Measurements from ENCODE around the gene HMGN1.

HMGN1 gene

DNA sequence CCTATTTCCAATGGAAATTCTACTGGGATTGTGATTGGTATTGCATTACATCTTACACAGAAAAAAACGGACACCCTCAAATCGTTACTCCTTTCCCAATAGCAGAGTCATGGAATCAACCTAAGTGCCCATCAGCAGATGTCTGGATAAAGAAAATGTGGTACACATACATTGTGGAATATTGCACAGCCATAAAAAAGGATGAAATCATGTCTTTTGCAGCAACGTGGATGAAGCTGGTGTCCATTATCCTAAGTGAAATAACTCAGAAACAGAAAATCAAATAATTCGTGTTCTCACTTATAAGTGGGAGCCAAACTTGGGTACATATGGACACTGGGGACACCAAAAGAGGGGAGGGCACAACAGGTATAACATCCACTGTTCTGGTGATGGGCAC, 14.3 kb downstream of the HMGN1 start:
- DNase-seq (no peak), ATAC-seq (ENCODE audit: insufficient read depth, low read depth) (no peak)
- H3K9me3 ChIP-seq (ENCODE audit: insufficient read depth, low read length, severe bottlenecking) = no peaks in the 10 kb centered on the region
- H2AFZ ChIP-seq (ENCODE audit: low read depth, low read length) = no peak overlapping the region
- H3K79me2 ChIP-seq (ENCODE audit: insufficient read depth, low read length) = no peaks in the 10 kb centered on the region
- H3K4me2 ChIP-seq (ENCODE audit: insufficient read depth, low read length) = no peak overlapping the region
- no peaks in the 10 kb centered on the region for H3K36me3 ChIP-seq (ENCODE audit: insufficient read depth, low read length)
- no peaks in the 10 kb centered on the region for H4K20me1 ChIP-seq (ENCODE audit: insufficient read depth, low read length)
- H3K27ac ChIP-seq (ENCODE audit: low read length) = no peak overlapping the region
- no peak for TF ChIP-seq EZH2 (IDR thresholded peaks at IDR 0.05; ENCODE audit: borderline replicate concordance, low read depth, low read length, severe bottlenecking)
- TF ChIP-seq, protein P1, sequence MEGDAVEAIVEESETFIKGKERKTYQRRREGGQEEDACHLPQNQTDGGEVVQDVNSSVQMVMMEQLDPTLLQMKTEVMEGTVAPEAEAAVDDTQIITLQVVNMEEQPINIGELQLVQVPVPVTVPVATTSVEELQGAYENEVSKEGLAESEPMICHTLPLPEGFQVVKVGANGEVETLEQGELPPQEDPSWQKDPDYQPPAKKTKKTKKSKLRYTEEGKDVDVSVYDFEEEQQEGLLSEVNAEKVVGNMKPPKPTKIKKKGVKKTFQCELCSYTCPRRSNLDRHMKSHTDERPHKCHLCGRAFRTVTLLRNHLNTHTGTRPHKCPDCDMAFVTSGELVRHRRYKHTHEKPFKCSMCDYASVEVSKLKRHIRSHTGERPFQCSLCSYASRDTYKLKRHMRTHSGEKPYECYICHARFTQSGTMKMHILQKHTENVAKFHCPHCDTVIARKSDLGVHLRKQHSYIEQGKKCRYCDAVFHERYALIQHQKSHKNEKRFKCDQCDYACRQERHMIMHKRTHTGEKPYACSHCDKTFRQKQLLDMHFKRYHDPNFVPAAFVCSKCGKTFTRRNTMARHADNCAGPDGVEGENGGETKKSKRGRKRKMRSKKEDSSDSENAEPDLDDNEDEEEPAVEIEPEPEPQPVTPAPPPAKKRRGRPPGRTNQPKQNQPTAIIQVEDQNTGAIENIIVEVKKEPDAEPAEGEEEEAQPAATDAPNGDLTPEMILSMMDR (IDR thresholded peaks at IDR 0.05; ENCODE audit: borderline replicate concordance, extremely low read depth, low read length, poor library complexity, severe bottlenecking) = no peak
- H3K27me3 ChIP-seq (ENCODE audit: insufficient read depth, low read length, poor library complexity) = no peaks in the 10 kb centered on the region
- no peak overlapping the region for H3K9ac ChIP-seq (ENCODE audit: low read depth, low read length)
- no peak overlapping the region for H3K4me3 ChIP-seq (ENCODE audit: low read depth in 1 of 2, low read length in 2 of 2)
- no peaks in the 10 kb centered on the region for H3K4me1 ChIP-seq (ENCODE audit: insufficient read depth, low read length)

DNA sequence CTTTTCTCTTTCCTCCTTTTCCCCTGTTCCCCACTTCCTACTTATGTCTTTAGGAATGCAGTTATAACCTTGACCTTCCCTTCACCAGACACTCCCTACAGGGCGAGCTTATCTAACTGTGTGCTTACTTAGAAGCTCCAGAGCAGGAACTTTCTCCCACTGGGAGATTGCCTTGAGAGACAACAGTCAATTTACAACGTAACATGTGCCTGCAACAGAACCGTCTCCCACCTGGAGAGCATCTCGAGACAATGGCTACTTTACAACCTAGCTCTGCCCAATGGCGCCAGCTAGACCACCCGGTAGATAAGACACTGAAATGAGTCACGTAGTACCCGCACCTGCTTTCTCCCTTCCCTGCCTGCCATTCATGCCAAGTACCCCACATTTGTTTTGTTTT, 16.7 kb downstream of the HMGN1 start:
- Histone ChIP-seq H3K79me2 (ENCODE audit: insufficient read depth, low read length) (no peaks in the 10 kb centered on the region), H2AFZ (ENCODE audit: low read depth, low read length) (no peak overlapping the region), H3K9ac (ENCODE audit: low read depth, low read length) (no peak overlapping the region), H3K36me3 (ENCODE audit: insufficient read depth, low read length) (no peaks in the 10 kb centered on the region), H3K9me3 (ENCODE audit: insufficient read depth, low read length, severe bottlenecking) (no peaks in the 10 kb centered on the region), H3K27ac (ENCODE audit: low read length) (no peak overlapping the region), H3K4me1 (ENCODE audit: insufficient read depth, low read length) (no peaks in the 10 kb centered on the region), H3K4me3 (ENCODE audit: low read depth in 1 of 2, low read length in 2 of 2) (no peak overlapping the region), H3K27me3 (ENCODE audit: insufficient read depth, low read length, poor library complexity) (no peaks in the 10 kb centered on the region), H3K4me2 (ENCODE audit: insufficient read depth, low read length) (no peak overlapping the region), H4K20me1 (ENCODE audit: insufficient read depth, low read length) (no peaks in the 10 kb centered on the region)
- ATAC-seq (ENCODE audit: insufficient read depth, low read depth) = no peak
- DNase-seq = no peak
- TF ChIP-seq, protein P1 (IDR thresholded peaks at IDR 0.05; ENCODE audit: borderline replicate concordance, extremely low read depth, low read length, poor library complexity, severe bottlenecking) = no peak
- TF ChIP-seq EZH2 (IDR thresholded peaks at IDR 0.05; ENCODE audit: borderline replicate concordance, low read depth, low read length, severe bottlenecking) = no peak

DNA sequence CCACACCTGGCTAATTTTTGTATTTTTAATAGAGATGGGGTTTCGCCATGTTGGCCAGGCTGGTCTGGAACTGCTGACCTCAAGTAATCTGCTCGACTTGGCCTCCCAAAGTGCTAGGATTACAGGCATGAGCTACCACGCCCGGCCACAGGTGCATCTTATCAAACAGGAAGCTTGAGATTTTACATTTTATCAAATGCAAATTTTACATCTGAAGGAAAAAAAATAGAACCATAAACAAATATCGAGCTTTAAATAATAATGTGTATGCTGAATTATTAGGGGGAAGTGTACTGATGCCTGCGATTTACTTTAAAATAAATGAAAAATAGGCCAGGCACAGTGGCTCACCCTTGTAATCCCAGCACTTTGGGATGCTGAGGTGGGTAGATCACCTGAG, 18.9 kb downstream of the HMGN1 start:
- Histone ChIP-seq H3K9ac (ENCODE audit: low read depth, low read length) (no peak overlapping the region), H3K4me3 (ENCODE audit: low read depth in 1 of 2, low read length in 2 of 2) (no peak overlapping the region), H2AFZ (ENCODE audit: low read depth, low read length) (no peak overlapping the region), H3K4me1 (ENCODE audit: insufficient read depth, low read length) (no peaks in the 10 kb centered on the region), H3K27ac (ENCODE audit: low read length) (no peak overlapping the region), H3K9me3 (ENCODE audit: insufficient read depth, low read length, severe bottlenecking) (no peaks in the 10 kb centered on the region), H3K79me2 (ENCODE audit: insufficient read depth, low read length) (no peaks in the 10 kb centered on the region), H3K4me2 (ENCODE audit: insufficient read depth, low read length) (no peak overlapping the region), H3K27me3 (ENCODE audit: insufficient read depth, low read length, poor library complexity) (no peaks in the 10 kb centered on the region), H4K20me1 (ENCODE audit: insufficient read depth, low read length) (no peaks in the 10 kb centered on the region), H3K36me3 (ENCODE audit: insufficient read depth, low read length) (no peaks in the 10 kb centered on the region)
- DNase-seq (no peak), ATAC-seq (ENCODE audit: insufficient read depth, low read depth) (no peak)
- TF ChIP-seq, protein P1 (IDR thresholded peaks at IDR 0.05; ENCODE audit: borderline replicate concordance, extremely low read depth, low read length, poor library complexity, severe bottlenecking) = no peak
- no peak for TF ChIP-seq EZH2 (IDR thresholded peaks at IDR 0.05; ENCODE audit: borderline replicate concordance, low read depth, low read length, severe bottlenecking)

DNA sequence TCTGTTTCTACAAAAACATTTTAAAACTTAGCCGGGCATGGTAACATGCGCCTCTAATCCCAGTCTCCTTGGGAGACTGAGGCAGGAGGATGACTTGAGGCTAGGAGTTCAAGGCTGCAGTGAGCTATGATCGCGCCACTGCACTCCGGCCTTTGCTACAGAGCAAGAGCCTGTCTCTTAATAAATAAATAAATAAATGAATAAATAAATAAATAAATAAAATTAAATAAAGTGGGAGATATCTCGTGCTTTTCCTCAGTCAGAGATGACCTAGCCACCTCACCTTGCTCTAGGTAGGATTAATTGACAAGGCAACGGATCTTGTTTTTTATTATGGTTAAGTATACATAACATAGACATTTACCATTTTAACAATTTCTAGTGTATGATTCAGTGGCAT, 21.2 kb downstream of the HMGN1 start:
- Histone ChIP-seq H3K9me3 (ENCODE audit: insufficient read depth, low read length, severe bottlenecking) (no peaks in the 10 kb centered on the region), H4K20me1 (ENCODE audit: insufficient read depth, low read length) (no peaks in the 10 kb centered on the region), H3K27ac (ENCODE audit: low read length) (no peak overlapping the region), H3K4me1 (ENCODE audit: insufficient read depth, low read length) (no peaks in the 10 kb centered on the region), H3K4me2 (ENCODE audit: insufficient read depth, low read length) (no peak overlapping the region), H3K79me2 (ENCODE audit: insufficient read depth, low read length) (no peaks in the 10 kb centered on the region), H3K4me3 (ENCODE audit: low read depth in 1 of 2, low read length in 2 of 2) (no peak overlapping the region), H3K9ac (ENCODE audit: low read depth, low read length) (no peak overlapping the region), H3K36me3 (ENCODE audit: insufficient read depth, low read length) (no peaks in the 10 kb centered on the region), H3K27me3 (ENCODE audit: insufficient read depth, low read length, poor library complexity) (no peaks in the 10 kb centered on the region), H2AFZ (ENCODE audit: low read depth, low read length) (no peak overlapping the region)
- no peak for ATAC-seq (ENCODE audit: insufficient read depth, low read depth)
- TF ChIP-seq, protein P1 (IDR thresholded peaks at IDR 0.05; ENCODE audit: borderline replicate concordance, extremely low read depth, low read length, poor library complexity, severe bottlenecking) = no peak
- no peak for TF ChIP-seq EZH2 (IDR thresholded peaks at IDR 0.05; ENCODE audit: borderline replicate concordance, low read depth, low read length, severe bottlenecking)
- DNase-seq = no peak

Measured in DND-41 (cell line).